Endothelial cell (in vitro differentiated cells): ENCODE measurements around the gene AMIGO3. TPM values are rescaled to one million over a fixed set of nuclear protein-coding genes. Genes with fewer than 3 reads are reported as not detected.
A peak's percentile ranks its signal among the peaks of the same experiment; 100 is the strongest.

ENCODE experiments used
- DNase-seq: peaks from one replicate; pipeline ENCODE4 v3.0.0; 2021; ENCODE audit warnings: low spot score
- H3K27ac Mint-ChIP-seq: one replicate; pipeline ENCODE4 v1.8.0; 2021; ENCODE audit warnings: mixed read lengths, inconsistent platforms; ENCODE audit not compliant: unreplicated experiment
- H3K27me3 Mint-ChIP-seq: one replicate; pipeline ENCODE4 v1.8.0; 2021; ENCODE audit warnings: mild to moderate bottlenecking, moderate library complexity, mixed read lengths, inconsistent platforms; ENCODE audit not compliant: unreplicated experiment
- H3K36me3 Mint-ChIP-seq: one replicate; pipeline ENCODE4 v1.8.0; 2021; ENCODE audit warnings: mild to moderate bottlenecking, low read depth, mixed read lengths, inconsistent platforms; ENCODE audit not compliant: unreplicated experiment
- H3K4me1 Mint-ChIP-seq: one replicate; pipeline ENCODE4 v1.8.0; 2021; ENCODE audit warnings: mild to moderate bottlenecking, mixed read lengths, inconsistent platforms; ENCODE audit not compliant: unreplicated experiment
- H3K4me3 Mint-ChIP-seq: one replicate; pipeline ENCODE4 v1.8.0; 2021; ENCODE audit warnings: mild to moderate bottlenecking, mixed read lengths, inconsistent platforms; ENCODE audit not compliant: unreplicated experiment
- H3K9me3 Mint-ChIP-seq: one replicate; pipeline ENCODE4 v1.8.0; 2021; ENCODE audit warnings: mixed read lengths, inconsistent platforms; ENCODE audit not compliant: unreplicated experiment
- CTCF ChIP-seq: fragments of 200-600 bp; sonication (generic); IDR thresholded peaks from one replicate; pipeline ENCODE4 v1.5.0; 2021; ENCODE audit warnings: antibody characterized with exemption; ENCODE audit not compliant: unreplicated experiment
- total RNA-seq: library from RNA; stranded (reverse); fragmentation: NEBNext Ultra II Directional; extraction: Animal tissue kit (Norgen Biotek cat#: 25700); gene quantifications from one replicate; pipeline ENCODE4 v1.2.1, GENCODE V29; 2021; ENCODE audit not compliant: unreplicated experiment

The AMIGO3 gene
- total RNA-seq, 1 donor from 2014 or later = 0.56 TPM

- Mint-ChIP-seq H3K4me1 (no peaks in the 10 kb centered on the region), H3K9me3 (no peaks in the 10 kb centered on the region), H3K36me3 (peaks cover 10% of the 10 kb centered on the region), H3K27me3 (no peaks in the 10 kb centered on the region), H3K27ac (no peak overlapping the region), H3K4me3 (no peak overlapping the region)
- DNase-seq = no peak
- no peak for TF ChIP-seq CTCF
Measured at GRCh38 chr3:49747792-49748480, 28.5 kb upstream of the AMIGO3 start.

- Mint-ChIP-seq H3K27me3 (no peaks in the 10 kb centered on the region), H3K4me1 (no peaks in the 10 kb centered on the region), H3K36me3 (peaks cover 9% of the 10 kb centered on the region), H3K9me3 (no peaks in the 10 kb centered on the region), H3K27ac (no peak overlapping the region), H3K4me3 (no peak overlapping the region)
- no peak for DNase-seq
- TF ChIP-seq CTCF = no peak
Measured at GRCh38 chr3:49745986-49746385, 26.5 kb upstream of the AMIGO3 start.

- Mint-ChIP-seq H3K9me3 (no peaks in the 10 kb centered on the region), H3K4me3 (no peak overlapping the region), H3K27ac (no peak overlapping the region), H3K27me3 (peaks cover 2% of the 10 kb centered on the region), H3K4me1 (no peaks in the 10 kb centered on the region), H3K36me3 (peaks cover 25% of the 10 kb centered on the region)
- no peak for TF ChIP-seq CTCF
- DNase-seq = no peak
Measured at GRCh38 chr3:49740427-49740826, 20.9 kb upstream of the AMIGO3 start.

- Mint-ChIP-seq H3K36me3 (peaks cover 29% of the 10 kb centered on the region), H3K27ac (peak overlapping the region; percentile 38), H3K4me1 (no peaks in the 10 kb centered on the region), H3K27me3 (peaks cover 2% of the 10 kb centered on the region), H3K4me3 (peak overlapping the region; percentile 13), H3K9me3 (no peaks in the 10 kb centered on the region)
- DNase-seq = no peak
- TF ChIP-seq CTCF = no peak
Measured at GRCh38 chr3:49738067-49738713, 18.7 kb upstream of the AMIGO3 start.

- Mint-ChIP-seq H3K27ac (no peak overlapping the region), H3K9me3 (no peaks in the 10 kb centered on the region), H3K4me3 (no peak overlapping the region), H3K27me3 (peaks cover 2% of the 10 kb centered on the region), H3K4me1 (no peaks in the 10 kb centered on the region), H3K36me3 (peaks cover 38% of the 10 kb centered on the region)
- no peak for TF ChIP-seq CTCF
- no peak for DNase-seq
Measured at GRCh38 chr3:49734752-49735151, 15.3 kb upstream of the AMIGO3 start.
